ENCODE measurements around the gene LRRC45.

Gene LRRC45

GRCh38 chr17:82019690-82020571, 3.2 kb upstream of the LRRC45 start:
- DNase-seq (ENCODE audit: low spot score), result no peak

- no peak for DNase-seq (ENCODE audit: low spot score)
Measured at GRCh38 chr17:82020572-82021106, 2.5 kb upstream of the LRRC45 start.

- peak; percentile 81 for DNase-seq (ENCODE audit: low spot score)
Measured at GRCh38 chr17:82021107-82021899, 1.8 kb upstream of the LRRC45 start.

DNA sequence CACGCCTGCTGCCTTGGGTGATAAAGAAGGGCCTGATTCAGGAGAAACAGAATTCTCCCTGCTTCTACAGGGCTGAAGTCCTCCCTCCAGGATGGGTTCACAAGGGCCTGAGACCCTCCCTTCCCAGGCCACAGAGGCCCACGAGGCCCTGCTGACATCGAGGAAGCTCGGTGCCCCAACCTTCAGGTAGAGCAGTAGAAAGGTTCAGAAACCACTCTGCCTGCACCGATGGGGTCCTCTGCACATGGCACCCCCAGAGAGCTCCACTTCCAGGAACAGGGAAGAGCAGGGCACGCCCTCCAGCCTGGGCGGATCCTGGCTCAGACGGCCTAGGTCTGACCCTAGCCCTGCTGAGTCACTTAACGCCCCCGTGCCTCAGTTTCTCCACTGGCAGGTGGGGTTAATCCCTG, 1.2 kb upstream of the LRRC45 start:
- no peak for DNase-seq (ENCODE audit: low spot score)

- DNase-seq (ENCODE audit: low spot score), result no peak
Measured at GRCh38 chr17:82022310-82022980, 660 bp upstream of the LRRC45 start, which contains the start of gene CENPX. TSS of gene CENPX (minus strand) at chr17:82022878. CDS start at chr17:82022861, 17 bp downstream.

GRCh38 chr17:82023447-82024241, 539 bp downstream of the LRRC45 start:
- DNase-seq (ENCODE audit: low spot score), result no peak

- DNase-seq (ENCODE audit: low spot score), result no peak
Measured at GRCh38 chr17:82024859-82025258, 1.8 kb downstream of the LRRC45 start.

- no peak for DNase-seq (ENCODE audit: low spot score)
Measured at GRCh38 chr17:82025401-82026107, 2.4 kb downstream of the LRRC45 start.

DNA sequence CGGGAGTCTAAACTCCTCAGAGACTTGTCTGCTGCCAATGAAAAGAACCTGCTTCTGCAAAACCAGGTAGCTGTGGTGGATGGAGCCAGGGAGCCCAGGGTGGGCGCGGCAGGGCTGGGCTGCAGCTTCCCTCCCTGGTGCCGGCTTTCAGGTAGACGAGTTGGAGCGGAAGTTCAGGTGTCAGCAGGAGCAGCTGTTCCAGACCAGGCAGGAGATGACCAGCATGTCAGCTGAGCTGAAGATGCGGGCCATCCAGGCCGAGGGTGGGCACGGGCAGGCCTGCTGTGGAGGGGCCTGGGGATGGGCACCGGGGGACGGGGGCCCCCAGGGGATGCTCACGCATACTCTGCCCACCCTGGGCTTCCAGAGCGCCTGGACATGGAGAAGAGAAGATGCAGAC, 5.1 kb downstream of the LRRC45 start:
- DNase-seq (ENCODE audit: low spot score), result no peak

DNA sequence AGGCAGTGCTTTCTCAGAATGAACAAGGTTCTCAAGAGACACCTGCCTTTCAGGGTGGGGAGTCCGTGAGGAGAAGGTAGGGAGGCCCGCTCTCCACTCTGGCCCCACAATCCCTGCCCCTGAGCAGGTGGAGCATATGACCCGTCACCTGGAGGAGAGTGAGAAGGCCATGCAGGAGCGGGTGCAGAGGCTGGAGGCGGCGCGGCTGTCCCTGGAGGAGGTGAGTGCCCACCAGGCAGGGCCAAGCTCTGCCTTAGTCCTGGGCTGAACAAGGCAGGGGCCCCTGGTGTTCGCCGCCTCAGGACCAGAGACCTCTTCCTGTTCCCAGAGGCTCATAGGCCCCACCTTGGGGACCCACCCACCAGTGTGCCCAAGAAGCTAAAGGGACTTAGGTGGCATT, 5.9 kb downstream of the LRRC45 start:
- DNase-seq (ENCODE audit: low spot score), result no peak

- no peak for DNase-seq (ENCODE audit: low spot score)
Measured at GRCh38 chr17:82029391-82029790, 6.3 kb downstream of the LRRC45 start.

GRCh38 chr17:82029990-82030469, 6.9 kb downstream of the LRRC45 start:
- no peak for DNase-seq (ENCODE audit: low spot score)

DNA sequence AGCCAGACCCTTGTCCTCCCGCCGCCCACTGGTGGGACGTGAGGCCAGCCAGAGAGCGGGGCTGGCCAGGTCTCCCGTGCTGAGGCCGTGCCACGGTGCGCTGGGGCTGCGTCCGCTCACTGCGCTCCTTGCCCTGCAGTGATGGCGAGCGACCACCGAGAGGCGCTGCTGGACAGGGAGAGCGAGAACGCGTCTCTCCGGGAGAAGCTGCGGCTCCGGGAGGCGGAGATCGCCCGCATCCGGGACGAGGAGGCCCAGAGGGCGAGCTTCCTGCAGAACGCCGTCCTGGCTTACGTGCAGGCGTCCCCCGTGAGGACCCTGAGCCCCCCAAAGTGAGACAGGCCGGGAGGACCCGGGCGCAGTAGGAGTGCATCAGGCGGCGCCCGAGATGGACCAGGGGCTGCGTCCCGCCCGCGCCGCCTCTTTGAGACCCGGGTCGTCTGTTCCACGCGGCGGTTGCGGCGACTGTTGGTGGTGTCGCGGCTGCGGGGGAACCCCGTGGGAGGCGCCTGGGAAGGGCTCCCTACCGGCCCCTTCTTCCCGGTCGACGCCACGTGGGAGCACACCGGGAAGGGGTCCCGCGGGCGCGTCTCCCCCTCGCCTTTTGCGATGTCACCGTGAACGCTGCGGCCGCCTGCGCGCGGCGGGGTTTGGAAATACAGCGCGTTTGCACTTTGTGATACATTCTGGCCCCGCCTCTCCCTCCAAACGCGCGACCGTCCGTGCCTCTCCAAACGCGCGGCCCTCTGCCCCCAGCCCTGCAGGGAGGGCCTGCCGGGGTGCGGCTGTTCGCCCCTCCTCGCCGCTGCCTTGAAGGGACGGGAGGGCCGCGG, 7.6 kb downstream of the LRRC45 start:
- DNase-seq (ENCODE audit: low spot score), result peak; percentile 88

DNA sequence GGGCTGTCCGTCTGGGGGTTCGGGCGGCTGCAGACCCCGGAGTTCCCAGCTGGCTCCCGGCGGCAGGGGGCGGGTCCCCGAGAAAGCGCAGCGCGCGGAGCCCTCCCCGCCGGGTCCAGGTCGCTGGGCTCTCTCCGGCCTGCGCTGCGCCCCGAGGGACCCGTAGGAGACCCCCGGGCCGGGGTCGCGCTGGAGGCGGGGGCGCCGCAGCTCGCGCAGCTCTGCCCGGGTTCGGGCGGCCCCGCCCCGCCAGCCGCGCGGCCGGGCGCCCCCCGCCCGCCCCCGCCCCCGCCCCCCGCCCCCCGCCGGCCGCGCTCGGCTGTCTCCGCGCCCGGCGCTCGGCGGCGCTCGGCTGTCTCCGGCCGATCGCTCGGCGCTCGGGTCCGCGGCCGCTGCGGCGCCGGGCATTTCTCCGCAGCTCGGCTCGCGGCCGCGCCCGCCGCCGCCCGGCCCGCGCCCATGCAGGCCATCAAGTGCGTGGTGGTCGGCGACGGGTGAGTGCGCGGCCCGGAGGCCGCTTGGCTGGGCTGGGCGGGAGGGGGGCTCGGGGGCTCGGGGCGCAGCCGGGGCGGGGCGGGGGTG, 8.3 kb downstream of the LRRC45 start, which contains the start of gene RAC3:
RAC3 (plus strand) TSS at position 376 of the 582 bp plus-strand sequence; CDS start at position 460, 84 bp downstream.
- DNase-seq (ENCODE audit: low spot score), result no peak

DNA sequence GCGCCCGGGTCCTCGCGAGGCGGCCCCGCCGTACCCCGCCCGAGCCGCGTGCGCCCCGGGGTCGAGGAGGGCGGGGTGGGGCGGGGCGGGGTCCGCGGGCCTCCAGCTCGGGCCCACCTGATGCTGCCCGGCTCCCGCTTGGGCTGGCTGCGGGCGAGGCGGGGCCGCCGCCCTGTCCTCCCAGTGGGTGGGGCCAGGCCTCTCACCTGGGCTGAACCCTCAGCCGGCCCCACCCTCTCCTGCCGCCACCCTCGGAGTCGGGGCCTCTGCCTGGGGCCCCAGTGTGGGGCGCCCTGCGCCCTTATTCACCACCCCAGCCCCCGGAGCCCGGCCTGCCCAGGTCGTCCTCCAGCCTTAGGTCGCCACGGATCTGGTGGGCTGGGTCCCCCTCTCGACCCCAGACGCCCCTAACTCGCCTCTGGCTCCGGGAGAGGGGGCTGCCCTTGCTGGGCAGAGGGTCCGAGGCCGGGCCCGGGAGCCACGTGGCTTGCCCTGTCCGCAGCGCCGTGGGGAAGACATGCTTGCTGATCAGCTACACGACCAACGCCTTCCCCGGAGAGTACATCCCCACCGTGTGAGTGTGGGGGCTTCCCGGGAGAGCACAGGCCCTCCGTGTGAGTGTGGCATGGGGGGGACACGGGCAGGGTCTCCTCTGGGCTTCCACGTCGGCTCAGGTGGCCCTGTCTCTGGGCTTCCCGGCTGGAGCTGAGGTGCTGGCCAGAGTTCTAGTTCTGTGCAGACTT, 9.0 kb downstream of the LRRC45 start:
- no peak for DNase-seq (ENCODE audit: low spot score)

- DNase-seq (ENCODE audit: low spot score), result no peak
Measured at GRCh38 chr17:82033359-82034085, 10.4 kb downstream of the LRRC45 start.

GRCh38 chr17:82034371-82035011, 11.4 kb downstream of the LRRC45 start:
- no peak for DNase-seq (ENCODE audit: low spot score)

Measured in AG08395 (cell line).